Caco-2 (cell line): ENCODE data around the gene GALNT17. TPM values are rescaled to one million over a fixed set of nuclear protein-coding genes. Genes with fewer than 3 reads are reported as not detected.

ENCODE experiments used
- BruUV-seq: library from RNA; stranded (reverse); fragments of 400-500 nt; replicated peaks from 2 replicates; lab custom pipeline; 2021; lab: Mats Ljungman, UMichigan
- CTCF ChIA-PET: fragments of 300-600 bp; sonication (Branson Sonifier 250); formaldehyde crosslinking; loops from one replicate; lab custom pipeline; 2022; ENCODE audit warnings: antibody characterized with exemption; lab: Charles Lee
- POLR2A ChIA-PET: fragments of 300-600 bp; sonication (Branson Sonifier 250); formaldehyde crosslinking; loops from one replicate; lab custom pipeline; 2022; ENCODE audit warnings: antibody characterized with exemption; lab: Charles Lee
- DNase-seq, 2 experiments: peaks; one replicate each; pipeline versions ENCODE4 v3.0.0 to v3.0.0-alpha.2; 2020 to 2022
- H3K27me3 ChIP-seq: replicated peaks from 2 replicates; pipeline ENCODE4 v1.6.0; 2011; ENCODE audit warnings: low read length; ENCODE audit not compliant: control insufficient read depth, insufficient read depth
- H3K36me3 ChIP-seq: 2 replicates; pipeline ENCODE4 v1.5.1; 2011; ENCODE audit warnings: low read length; ENCODE audit not compliant: control insufficient read depth, insufficient read depth
- H3K4me1 ChIP-seq: fragments of 250-450 bp; sonication (Bioruptor Pico); 2 replicates; pipeline ENCODE4 v1.5.1; 2020; ENCODE audit warnings: mild to moderate bottlenecking
- H3K4me3 ChIP-seq: 2 replicates; pipeline ENCODE4 v1.5.1; 2011; ENCODE audit warnings: low read depth, mild to moderate bottlenecking, control low read depth, low read length
- H3K9me3 ChIP-seq: fragments of 250-450 bp; sonication (Bioruptor Pico); 2 replicates; pipeline ENCODE4 v1.5.1; 2020; ENCODE audit warnings: mild to moderate bottlenecking, moderate library complexity
- H3K27ac Mint-ChIP-seq: one replicate; pipeline ENCODE4 v1.8.0; 2022; ENCODE audit warnings: mixed read lengths; ENCODE audit not compliant: unreplicated experiment
- H3K27me3 Mint-ChIP-seq: one replicate; pipeline ENCODE4 v1.8.0; 2022; ENCODE audit warnings: mixed read lengths; ENCODE audit not compliant: insufficient read depth, unreplicated experiment
- H3K36me3 Mint-ChIP-seq: one replicate; pipeline ENCODE4 v1.8.0; 2022; ENCODE audit warnings: mild to moderate bottlenecking, mixed read lengths; ENCODE audit not compliant: insufficient read depth, unreplicated experiment
- H3K4me1 Mint-ChIP-seq: one replicate; pipeline ENCODE4 v1.8.0; 2022; ENCODE audit warnings: low read depth, mixed read lengths; ENCODE audit not compliant: unreplicated experiment
- H3K4me3 Mint-ChIP-seq: one replicate; pipeline ENCODE4 v1.8.0; 2022; ENCODE audit warnings: mild to moderate bottlenecking, moderate library complexity, mixed read lengths; ENCODE audit not compliant: unreplicated experiment
- H3K9me3 Mint-ChIP-seq: one replicate; pipeline ENCODE4 v1.8.0; 2022; ENCODE audit warnings: mixed read lengths; ENCODE audit not compliant: unreplicated experiment
- CTCF ChIP-seq, 2 experiments: fragments of 200-600 bp in 1 of 2; IDR thresholded peaks; 1 replicate in 1 of 2; 2 replicates in 1 of 2; pipeline versions ENCODE4 v1.5.1 to v1.8.0; 2011 to 2022; ENCODE audit warnings: antibody characterized with exemption in 1 of 2, control low read depth in 1 of 2, inconsistent platforms in 1 of 2, low read depth in 1 of 2, low read length in 1 of 2, mild to moderate bottlenecking in 1 of 2, moderate library complexity in 1 of 2; ENCODE audit not compliant: insufficient read depth in 1 of 2, severe bottlenecking in 1 of 2, unreplicated experiment in 1 of 2
- intact Hi-C: fragments of 100-400 bp; cut with micrococcal nuclease; formaldehyde crosslinking; loops from one replicate; pipeline ENCODE4 v1.10.0; 2022; ENCODE audit not compliant: unreplicated experiment
- total RNA-seq: library from RNA; stranded (reverse); gene quantifications from 2 replicates; pipeline ENCODE4 v1.2.3, GENCODE V29; 2022

Gene GALNT17
- total RNA-seq, 1 experiment from 2014 or later, result not detected

- no peaks in the 10 kb centered on the region for H3K36me3 ChIP-seq
- Mint-ChIP-seq H3K4me3 (no peak overlapping the region), H3K27me3 (no peaks in the 10 kb centered on the region), H3K36me3 (no peaks in the 10 kb centered on the region), H3K4me1 (no peaks in the 10 kb centered on the region), H3K27ac (no peak overlapping the region), H3K9me3 (no peaks in the 10 kb centered on the region)
- H3K27me3 ChIP-seq, result no peaks in the 10 kb centered on the region
- TF ChIP-seq CTCF (IDR thresholded peaks at IDR 0.05; ENCODE audit: insufficient read depth in 1 of 2, low read depth in 1 of 2, low read length in 1 of 2, severe bottlenecking in 1 of 2, unreplicated experiment in 1 of 2), result no peak
- ChIA-PET CTCF (no interaction called here), POLR2A (no interaction called here)
- H3K4me1 ChIP-seq, result no peaks in the 10 kb centered on the region
- DNase-seq, result no peak
- BruUV-seq, result no TSS peak
- H3K9me3 ChIP-seq, result no peaks in the 10 kb centered on the region
- intact Hi-C loops, result no loop called here
- no peak overlapping the region for H3K4me3 ChIP-seq
These were observed 607.7 kb downstream of the GALNT17 start for GRCh38 chr7:71739520-71740173.

GRCh38 chr7:71740174-71740560 lies 608.2 kb downstream of the GALNT17 start:
- no TSS peak for BruUV-seq
- Histone ChIP-seq H3K27me3 (no peaks in the 10 kb centered on the region), H3K4me1 (no peaks in the 10 kb centered on the region), H3K9me3 (no peaks in the 10 kb centered on the region), H3K4me3 (no peak overlapping the region), H3K36me3 (no peaks in the 10 kb centered on the region)
- no peaks in the 10 kb centered on the region for H3K4me1 Mint-ChIP-seq
- DNase-seq, result no peak
- no peaks in the 10 kb centered on the region for H3K27me3 Mint-ChIP-seq
- intact Hi-C loops, result no loop called here
- H3K9me3 Mint-ChIP-seq, result peaks cover 3% of the 10 kb centered on the region
- H3K4me3 Mint-ChIP-seq, result no peak overlapping the region
- H3K27ac Mint-ChIP-seq, result no peak overlapping the region
- H3K36me3 Mint-ChIP-seq, result no peaks in the 10 kb centered on the region
- POLR2A ChIA-PET, result no interaction called here
- no peak for TF ChIP-seq CTCF (IDR thresholded peaks at IDR 0.05; ENCODE audit: insufficient read depth in 1 of 2, low read depth in 1 of 2, low read length in 1 of 2, severe bottlenecking in 1 of 2, unreplicated experiment in 1 of 2)
- CTCF ChIA-PET, result no interaction called here

- no peaks in the 10 kb centered on the region for H3K4me1 Mint-ChIP-seq
- BruUV-seq, result no TSS peak
- ChIA-PET POLR2A (no interaction called here), CTCF (no interaction called here)
- no peaks in the 10 kb centered on the region for H3K27me3 Mint-ChIP-seq
- H3K27ac Mint-ChIP-seq, result no peak overlapping the region
- DNase-seq, result no peak
- Histone ChIP-seq H3K4me3 (no peak overlapping the region), H3K4me1 (no peaks in the 10 kb centered on the region), H3K9me3 (0 out of 2 replicates have a peak, but pooled peaks cover 4% of the 10 kb centered on the region), H3K27me3 (no peaks in the 10 kb centered on the region), H3K36me3 (no peaks in the 10 kb centered on the region)
- no peak for TF ChIP-seq CTCF (IDR thresholded peaks at IDR 0.05; ENCODE audit: insufficient read depth in 1 of 2, low read depth in 1 of 2, low read length in 1 of 2, severe bottlenecking in 1 of 2, unreplicated experiment in 1 of 2)
- peaks cover 25% of the 10 kb centered on the region for H3K9me3 Mint-ChIP-seq
- intact Hi-C loops, result no loop called here
- H3K4me3 Mint-ChIP-seq, result no peak overlapping the region
- H3K36me3 Mint-ChIP-seq, result no peaks in the 10 kb centered on the region
These were observed 614.1 kb downstream of the GALNT17 start for GRCh38 chr7:71746006-71746405.
